Epidermal melanocyte (primary cell): ENCODE measurements around the gene ATP9B.
A peak's percentile ranks its signal among the peaks of the same experiment; 100 is the strongest.
"Not testable (repeated sequence)": the region's sequence is repeated elsewhere in the genome, so short reads cannot be mapped to it uniquely, and the experiment has no call there.

ENCODE experiments used
- DNase-seq: peaks from one replicate; pipeline ENCODE4 v3.0.0; 2011; ENCODE audit warnings: low spot score; ENCODE audit not compliant: insufficient read length

ATP9B gene

DNA sequence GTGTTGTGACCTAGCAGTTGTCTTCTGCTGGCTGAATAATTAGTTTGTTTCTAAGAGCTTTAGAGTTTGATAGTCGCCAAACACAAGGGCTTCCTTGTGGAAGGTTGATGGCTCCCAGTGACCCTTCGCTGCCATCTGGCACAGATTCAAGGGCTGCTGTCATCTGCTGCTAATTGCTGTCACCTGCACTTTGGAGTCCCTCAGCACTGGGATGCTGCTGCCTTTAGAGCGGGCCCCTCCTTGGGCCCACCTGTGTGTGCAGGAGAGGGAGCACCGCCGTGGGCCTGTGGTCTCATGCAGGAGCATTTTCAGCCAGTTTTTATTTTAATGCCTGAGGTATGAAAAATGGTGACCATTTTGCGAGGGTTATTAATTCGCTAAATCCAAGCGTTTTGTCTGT lies 172.6 kb downstream of the ATP9B start:
- no peak for DNase-seq

DNA sequence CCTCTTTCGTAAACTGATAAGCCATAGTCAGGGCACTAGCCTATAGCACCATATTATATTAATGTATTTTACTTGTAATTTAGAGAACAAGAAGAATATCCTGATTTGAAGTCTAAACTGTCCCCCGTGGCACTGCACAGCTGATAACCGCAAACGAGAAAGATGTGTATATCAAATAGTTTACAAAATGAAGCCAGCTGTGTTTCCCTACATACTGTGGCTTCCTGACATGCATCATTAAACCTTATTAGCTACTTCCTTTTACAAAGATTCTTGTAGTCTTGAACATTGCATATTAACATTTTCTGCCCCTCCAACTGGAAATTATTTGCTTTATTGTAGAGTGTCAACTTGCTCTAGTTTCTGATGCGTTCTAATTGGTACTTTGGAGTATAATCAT lies 173.1 kb downstream of the ATP9B start:
- no peak for DNase-seq

DNA sequence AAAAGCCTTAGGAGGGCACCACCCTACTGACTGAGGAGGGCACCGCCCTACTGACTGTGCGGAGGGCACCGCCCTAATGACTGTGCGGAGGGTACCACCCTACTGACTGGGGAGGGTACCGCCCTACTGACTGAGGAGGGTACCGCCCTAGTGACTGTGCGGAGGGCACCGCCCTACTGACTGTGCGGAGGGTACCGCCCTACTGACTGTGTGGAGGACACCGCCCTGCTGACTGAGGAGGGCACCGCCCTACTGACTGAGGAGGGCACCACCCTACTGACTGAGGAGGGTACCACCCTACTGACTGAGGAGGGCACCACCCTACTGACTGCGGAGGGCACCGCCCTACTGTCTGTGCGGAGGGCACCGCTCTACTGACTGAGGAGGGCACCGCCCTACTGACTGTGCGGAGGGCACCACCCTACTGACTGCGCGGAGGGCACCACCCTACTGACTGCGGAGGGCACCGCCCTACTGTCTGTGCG lies 176.4 kb downstream of the ATP9B start:
- DNase-seq = no peak

DNA sequence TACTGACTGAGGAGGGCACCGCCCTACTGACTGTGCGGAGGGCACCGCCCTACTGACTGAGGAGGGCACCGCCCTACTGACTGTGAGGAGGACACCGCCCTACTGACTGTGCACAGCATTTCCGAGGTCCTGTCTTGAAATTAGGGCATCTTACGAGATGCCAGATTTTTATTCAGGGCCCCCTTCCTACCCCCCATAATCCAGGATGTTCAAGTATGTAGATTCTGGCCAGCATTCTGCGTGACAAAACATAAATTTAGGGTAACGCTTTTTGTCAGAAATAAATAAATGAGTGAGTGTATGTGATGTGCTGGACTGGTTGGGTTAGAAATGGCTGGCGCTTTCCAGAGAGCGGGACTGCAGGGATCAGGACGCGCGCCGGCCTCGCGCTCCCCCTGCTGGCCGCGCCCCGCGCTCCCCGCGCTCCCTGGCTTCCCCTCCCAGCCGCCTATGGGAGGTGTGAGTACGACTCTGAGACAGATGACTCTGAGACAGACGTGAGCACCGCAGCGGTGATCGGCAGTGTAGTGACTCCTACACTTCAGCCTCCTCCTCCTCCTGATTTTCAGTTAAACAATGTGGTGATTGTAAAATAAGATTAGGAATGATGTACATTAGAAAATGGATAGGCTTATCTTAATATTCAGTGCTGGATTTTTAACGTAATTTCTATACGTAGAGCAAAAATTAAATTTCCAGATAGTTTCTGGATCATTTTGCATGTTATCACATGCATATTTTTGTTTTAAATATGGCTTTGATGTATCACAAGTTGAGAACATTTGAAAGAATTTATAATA lies 177.3 kb downstream of the ATP9B start:
- peak; percentile 56 for DNase-seq

DNA sequence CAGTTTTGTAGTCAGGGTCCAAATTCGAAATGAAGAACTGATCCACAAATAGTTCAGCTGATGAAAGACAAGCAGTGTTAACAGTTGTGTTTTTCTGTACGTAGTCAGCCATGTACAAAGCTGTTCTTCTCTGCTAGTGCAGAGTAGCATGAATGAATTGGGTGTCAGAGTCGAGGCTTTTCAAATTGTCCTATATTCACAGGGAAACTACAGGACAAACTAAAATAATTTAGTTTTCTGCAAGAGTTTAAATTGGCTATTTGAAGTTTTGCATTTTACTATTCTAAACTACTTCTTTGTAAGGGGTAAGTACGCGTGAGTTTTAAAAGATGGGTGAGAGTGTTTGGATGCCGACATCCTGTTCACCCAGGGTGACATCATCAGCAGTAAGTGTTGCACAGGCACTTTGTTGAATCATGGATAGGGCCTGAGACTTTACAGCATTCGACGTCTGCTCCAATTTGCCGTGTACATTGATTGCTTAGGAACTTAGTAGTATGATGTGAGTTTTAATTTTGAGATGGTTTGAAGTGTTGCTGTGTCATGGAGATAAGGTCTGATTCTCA lies 179.4 kb downstream of the ATP9B start:
- no peak for DNase-seq

DNA sequence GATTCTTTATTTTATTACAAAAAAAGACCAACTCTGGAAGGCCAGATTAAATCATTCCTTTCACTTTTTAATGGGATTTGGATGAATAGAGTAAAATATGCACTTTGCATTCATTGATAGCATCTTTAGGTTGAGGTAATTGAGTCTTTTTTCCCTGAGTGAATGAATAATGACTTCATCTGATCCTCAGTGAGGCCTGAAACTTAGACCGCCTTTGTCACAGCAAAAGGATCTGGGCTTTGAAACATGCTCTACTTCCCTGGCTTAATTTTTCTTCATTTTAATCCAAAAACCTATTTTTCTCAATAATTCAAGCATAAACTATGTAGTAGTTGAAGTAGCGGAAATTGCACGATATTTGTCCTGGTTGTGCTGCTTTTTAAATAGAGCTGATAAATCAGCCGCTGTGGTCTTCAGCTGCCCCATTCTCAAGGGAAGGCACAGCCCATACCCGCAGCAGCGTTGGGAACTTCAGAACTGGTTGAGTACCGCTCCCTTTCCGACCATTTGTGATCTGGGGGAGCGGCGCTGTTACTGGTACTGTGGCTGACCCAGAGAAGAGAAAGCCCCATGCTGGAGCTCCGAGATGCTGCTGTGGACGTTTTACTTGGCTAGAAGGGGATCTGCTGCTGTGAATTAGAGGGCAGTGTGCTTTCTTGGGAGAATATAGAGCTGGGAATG lies 181.2 kb downstream of the ATP9B start:
- DNase-seq = no peak

DNA sequence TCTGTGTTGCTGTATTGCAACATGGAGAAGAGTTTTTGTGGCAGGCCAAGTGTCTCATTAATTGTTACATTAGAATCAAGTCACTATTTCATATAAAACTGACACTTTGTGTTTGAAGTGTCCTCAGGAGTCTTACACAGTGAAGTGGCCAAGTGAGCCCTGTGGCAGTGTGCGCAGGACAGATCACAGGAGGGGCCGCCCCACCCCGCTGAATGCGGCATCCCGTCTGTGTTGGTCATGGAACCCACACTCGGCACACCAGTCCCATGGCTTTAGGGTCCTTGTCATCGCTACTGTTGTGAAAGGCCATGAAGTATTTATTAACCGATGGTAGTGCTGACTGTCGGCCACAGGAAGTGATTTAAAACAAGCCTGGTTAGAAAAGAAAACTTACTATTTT lies 181.8 kb downstream of the ATP9B start:
- DNase-seq = no peak

DNA sequence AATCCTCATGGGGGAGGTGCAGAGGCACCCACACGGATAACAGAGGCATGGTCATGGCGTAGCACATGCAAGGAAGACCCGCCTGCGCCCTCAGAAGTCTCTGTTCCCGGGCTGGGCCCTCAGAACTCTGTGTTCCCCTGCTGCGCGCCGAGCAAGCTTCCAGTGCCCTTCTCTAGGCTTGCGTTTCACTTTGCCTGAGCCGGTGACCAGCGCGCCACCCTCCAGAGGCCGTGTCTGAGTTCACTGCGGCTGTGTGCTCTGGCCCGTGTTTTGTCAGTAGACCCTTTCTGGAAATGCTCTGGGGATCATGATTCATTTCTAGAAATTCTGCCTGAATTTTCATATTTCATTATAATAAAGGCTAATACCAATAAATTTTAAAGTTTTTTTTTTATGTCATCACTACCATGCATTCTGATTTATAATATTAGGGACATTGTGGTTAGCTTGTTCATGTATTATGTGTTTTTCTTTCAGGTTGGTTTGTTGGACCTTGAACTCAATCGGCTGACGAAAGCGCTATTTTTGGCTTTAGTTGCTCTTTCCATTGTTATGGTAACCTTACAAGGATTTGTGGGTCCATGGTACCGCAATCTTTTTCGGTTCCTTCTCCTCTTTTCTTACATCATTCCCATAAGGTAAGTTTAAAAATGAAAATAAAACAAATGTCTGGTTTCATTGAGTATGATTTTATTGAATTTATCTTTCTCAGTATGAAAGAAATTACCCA lies 183.9 kb downstream of the ATP9B start:
- DNase-seq = no peak

DNA sequence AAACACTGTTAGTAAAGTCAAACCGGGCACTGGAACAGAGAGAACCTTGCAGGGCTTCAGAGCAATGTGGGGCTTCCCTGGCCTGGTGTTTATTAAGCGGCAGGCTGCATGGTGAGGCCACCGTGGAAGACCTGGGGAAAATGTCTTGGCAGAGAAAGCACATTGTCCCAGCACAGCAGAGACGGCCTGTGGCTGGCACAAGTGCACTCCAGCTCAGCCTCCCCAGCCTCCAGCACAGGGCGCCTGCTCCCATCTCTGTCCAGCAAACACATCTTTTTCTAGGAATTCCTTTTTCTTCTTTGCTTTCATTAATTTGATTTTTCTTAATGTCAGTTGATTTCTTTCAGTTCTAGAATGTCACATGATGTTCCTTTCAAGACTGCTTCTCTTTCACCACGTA lies 188.3 kb downstream of the ATP9B start:
- DNase-seq = no peak

DNA sequence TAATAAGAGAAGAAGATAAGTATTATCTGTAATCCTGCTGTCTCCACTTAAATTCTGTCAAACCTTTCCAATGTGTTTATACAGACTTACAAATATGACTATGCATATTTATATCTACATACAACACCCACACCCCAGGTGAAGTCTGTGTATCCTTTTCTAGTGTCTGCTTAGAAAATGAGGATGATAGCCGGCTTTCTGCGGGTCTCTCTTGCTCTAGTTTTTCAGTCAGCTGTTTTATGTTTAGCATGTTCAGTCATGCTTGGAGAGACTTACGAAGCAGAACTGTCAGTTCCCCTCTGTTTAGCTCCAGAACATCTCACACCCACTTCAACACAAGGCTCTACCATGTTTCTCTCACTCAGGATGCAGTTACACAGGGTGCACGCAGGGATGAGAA lies 189.3 kb downstream of the ATP9B start:
- DNase-seq = no peak

DNA sequence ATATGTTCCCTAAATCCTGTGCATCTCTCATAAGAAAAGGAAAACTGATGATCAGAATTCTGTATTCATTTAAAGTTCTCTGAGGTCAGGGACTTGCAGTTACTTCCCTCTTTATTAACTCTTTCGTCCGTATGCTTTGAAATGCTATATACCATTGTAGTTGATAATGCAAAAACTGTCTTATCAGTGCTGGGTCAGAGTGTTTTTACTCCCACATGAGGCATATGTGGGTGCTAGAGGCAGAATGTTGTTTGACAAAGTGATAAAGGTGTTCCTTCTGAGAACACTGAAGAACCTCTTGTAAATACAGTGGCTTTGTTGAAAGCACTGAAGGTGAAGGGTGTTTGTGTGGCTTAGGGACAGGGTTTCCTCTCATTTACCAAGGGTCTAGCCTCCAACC lies 190.0 kb downstream of the ATP9B start:
- DNase-seq = no peak

DNA sequence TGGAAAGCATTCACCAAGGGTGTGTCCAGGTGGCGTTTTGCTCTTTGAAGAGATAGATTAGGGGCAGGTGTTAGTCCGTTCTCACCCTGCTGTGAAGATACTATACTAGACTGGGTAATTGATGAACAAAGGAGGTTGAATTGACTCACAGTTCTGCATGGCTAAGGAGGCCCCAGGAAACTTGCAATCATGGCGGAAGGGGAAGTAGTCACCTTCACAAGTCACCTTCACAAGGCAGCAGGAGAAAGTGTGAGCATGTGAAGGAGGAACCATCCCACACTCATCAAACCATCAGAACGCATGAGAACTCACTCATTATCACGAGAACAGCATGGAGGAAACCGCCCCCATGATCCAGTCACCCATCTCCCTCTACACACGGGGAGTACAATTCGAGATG lies 190.8 kb downstream of the ATP9B start:
- no peak for DNase-seq

DNA sequence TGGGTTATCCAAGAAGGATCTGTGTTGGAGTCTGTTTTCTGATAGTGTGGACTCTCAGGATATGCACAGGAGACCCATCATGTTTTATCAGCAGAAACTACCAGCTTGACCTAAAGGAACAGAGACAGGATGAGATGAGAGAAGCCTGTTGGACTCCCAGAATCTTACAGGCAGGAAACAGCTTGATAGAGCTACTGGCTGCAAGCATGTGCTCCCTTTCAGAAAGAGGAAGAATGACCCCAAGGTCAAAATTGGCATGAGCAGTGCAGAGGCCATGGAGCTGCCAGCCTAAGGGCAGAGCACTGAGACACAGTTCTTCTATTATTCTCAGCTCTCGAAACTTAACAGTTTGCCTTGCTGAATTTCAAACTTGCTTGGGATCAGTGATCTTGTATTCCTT lies 191.3 kb downstream of the ATP9B start:
- peak; percentile 70 for DNase-seq

DNA sequence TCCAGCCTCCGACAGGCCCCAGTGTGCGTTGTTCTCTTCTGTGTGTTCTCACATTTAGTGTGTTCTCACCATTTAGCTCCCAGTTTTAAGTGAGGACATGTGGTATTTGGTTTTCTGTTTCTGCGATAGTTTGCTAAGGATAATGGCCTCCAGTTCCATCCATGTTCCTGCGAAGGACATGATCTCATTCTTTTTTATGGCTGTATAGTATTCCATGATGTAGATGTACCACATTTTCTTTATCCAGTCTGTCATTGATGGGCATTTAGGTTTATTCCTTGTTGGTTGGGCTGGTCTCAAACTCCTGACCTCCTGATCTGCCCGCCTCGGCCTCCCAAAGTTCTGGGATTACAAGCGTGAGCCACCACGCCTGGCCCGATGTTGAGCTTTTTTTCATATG lies 195.9 kb downstream of the ATP9B start:
- DNase-seq = not testable (repeated sequence)

DNA sequence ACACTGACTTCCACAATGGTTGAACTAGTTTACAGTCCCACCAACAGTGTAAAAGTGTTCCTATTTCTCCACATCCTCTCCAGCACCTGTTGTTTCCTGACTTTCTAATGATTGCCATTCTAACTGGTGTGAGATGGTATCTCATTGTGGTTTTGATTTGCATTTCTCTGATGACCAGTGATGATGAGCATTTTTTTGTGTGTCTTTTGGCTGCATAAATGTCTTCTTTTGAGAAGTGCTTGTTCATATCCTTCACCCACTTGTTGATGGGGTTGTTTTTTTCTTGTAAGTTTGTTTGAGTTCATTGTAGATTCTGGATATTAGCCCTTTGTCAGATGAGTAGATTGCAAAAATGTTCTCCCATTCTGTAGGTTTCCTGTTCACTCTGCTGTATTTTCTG lies 202.6 kb downstream of the ATP9B start:
- DNase-seq = not testable (repeated sequence)

DNA sequence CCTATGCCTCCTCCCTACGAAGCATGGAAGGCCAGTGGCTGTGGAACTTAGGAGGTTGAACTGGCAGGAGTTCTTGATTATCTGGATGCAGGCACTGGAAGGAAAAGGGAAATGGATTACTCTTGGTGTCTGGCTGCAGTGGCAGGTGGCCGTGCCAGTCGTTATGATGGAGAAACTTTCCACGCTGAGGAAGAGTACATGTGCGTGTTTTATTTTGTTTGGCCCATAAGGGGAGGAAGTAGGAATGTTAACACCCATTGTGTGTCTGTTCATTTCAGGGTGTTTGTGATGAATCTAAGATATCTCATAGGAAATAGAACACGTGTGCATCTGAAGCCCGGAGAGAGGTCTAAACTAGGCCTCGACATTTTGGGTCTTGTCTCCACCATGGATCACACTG lies 203.7 kb downstream of the ATP9B start:
- DNase-seq = no peak

DNA sequence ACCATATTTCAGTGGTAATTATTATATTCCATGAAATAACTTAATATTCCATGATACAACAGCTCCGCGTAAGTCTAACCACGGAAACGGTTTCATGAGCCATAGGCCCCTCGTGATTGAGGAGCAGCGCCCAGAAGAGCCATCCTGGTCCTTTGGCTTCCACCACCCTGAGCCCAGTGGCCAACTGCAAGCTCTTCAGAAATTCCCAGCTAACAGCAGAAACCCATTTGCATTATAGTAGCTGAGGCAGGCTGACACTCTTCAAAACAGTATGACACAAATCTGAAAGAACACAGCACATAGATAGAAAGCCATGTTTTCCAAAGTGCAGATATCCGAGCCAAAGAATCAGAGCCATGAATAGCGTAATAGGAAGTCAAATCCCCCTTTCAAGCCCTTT lies 205.6 kb downstream of the ATP9B start:
- no peak for DNase-seq

DNA sequence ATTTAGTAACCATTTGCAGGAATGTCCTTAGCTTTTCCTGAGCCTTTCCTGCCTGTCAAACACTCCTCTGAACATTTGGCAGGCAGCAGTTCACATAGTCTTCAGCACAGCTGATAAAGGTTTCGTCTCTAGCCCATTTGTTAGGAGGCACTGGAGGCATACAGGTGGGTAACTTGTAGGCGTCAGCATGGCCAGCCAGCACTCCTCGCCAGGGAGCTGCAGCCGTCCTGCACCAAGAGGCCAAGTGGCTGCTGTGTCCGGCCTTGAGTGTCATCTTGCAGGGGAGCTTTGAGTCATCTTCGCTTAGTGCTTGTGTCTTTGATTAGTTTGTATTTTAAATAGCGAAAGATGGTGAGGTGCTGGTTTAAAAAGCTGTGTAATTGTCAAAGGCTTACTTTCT lies 206.3 kb downstream of the ATP9B start:
- DNase-seq = no peak

DNA sequence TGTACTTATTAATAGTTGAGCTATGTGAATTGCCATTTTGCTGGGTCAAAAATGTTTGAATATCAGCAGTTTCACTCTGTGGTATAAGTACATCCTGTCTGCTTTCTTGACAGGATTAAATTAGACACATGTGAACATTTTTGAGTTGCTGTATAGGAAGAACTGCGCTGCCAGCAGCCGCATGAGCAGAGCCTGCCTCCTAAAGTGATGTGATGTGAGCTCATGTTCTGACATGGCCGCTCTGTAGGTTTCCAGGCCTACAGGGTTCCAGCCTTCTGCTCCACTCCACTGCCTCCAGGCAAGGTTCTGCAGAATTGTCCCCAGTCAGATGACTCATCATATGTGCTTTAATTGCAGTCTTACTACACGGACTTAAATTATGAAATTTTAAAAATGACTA lies 206.8 kb downstream of the ATP9B start:
- DNase-seq = no peak

DNA sequence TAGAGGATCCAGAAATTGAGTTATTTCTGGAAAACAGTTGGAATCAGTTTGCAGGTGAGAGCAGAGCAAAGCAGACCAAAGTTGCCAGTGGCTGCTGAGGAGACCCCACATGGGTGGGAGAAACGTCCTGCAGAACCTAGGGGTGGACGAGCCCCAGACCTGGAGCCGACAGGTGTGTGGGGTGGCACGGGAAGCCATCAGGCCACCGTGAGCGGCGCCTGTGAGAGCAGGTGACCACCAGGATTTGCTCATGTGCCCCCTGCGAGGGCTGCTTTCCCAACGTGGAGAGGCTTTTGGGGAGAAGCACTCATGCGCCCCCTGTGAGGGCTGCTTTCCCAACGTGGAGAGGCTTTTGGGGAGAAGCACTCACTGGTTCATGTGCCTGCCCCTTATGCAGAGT lies 209.7 kb downstream of the ATP9B start:
- DNase-seq = no peak

DNA sequence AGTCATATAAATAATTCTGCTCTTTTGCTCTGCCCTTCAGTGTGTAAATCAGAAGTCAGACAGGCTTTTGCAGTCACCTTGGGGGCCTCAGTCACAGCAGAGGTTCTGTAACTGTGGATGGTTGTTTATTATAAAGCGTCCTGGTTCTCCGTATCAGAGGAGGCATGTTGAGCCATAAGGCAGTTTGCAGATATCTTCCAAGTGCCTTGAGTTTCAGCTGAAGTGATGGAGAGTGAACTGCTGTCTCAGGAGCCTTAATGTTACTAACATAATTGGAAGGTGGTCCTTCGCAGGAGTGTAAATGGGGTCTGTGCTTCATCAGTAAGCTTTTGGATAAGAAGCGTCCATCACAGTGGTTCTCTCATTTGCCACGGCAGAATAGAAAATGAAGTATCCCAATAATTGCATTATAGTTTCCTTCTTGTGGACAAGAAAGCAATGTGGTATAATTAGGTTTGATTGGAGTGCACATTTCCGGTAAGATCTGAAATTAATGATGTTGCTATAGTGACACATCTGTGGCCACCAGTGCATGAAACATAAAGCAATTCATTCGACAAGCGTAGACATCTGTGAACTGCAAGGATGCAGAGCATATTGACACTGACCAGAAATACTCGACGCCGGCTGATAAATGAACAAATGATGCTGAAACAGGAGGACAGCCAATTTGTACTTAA lies 214.1 kb downstream of the ATP9B start:
- DNase-seq = no peak
